ENCODE data around the gene BRIX1.
A peak's percentile ranks its signal among the peaks of the same experiment; 100 is the strongest.

- no peak for TF ChIP-seq POLR2AphosphoS5 (IDR thresholded peaks at IDR 0.05; ENCODE audit: low read depth, low read length)
- TF ChIP-seq POLR2A (IDR thresholded peaks at IDR 0.05; ENCODE audit: low read depth, low read length) = no peak
- TF ChIP-seq TAF1 (IDR thresholded peaks at IDR 0.05; ENCODE audit: low read depth, low read length) = no peak
- no peak for TF ChIP-seq PAX5 (IDR thresholded peaks at IDR 0.05; ENCODE audit: insufficient read depth, low read length, severe bottlenecking)
- peak; percentile 48; the same call in 1 of the 2 replicates for TF ChIP-seq SPI1 (IDR thresholded peaks at IDR 0.05; ENCODE audit: low read depth, low read length)
These were observed 12.8 kb downstream of the BRIX1 start for GRCh38 chr5:34928267-34928666.
